Activated CD8-positive, alpha-beta memory T cell treated with anti-CD3 and anti-CD28 coated beads, Interleukin-2, amount 50 U/mL, for 4 hours (primary cell): Measurements from ENCODE around the gene ELFN1.
"Not testable (repeated sequence)": the region's sequence is repeated elsewhere in the genome, so short reads cannot be mapped to it uniquely, and the experiment has no call there.

Experiments used
- DNase-seq: peaks from one replicate; pipeline ENCODE4 v3.0.0-alpha.2; 2020

The ELFN1 gene

DNA sequence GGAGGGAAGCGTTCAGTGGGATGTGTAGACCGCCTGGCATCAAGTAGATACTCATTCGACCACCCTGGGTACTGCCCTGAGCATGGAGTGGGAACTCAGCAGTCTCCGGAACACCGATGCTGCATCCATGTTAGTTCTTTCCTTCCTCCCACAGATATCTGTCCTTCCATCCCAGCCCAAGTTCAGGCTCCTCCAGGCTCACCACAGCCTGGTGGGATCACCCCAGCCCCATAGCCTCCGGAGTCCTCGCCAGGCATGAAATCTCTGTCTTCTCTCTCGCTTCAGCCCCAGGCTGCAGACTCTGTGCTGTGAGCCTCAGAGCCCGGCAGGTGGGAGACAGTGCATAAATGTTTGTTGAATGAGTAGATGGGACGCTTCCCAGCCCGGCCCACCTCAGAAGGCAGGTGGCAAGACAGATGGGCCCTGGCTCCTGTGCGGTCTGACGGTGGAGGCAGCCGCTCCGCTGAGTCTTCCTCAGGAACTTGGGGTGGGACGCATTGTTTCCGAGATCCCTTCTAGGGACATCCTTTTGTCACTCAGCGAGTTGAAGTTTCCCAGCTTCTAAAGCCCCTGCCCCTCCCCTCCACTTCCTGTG is 42.9 kb downstream of the ELFN1 start:
- no peak for DNase-seq

DNA sequence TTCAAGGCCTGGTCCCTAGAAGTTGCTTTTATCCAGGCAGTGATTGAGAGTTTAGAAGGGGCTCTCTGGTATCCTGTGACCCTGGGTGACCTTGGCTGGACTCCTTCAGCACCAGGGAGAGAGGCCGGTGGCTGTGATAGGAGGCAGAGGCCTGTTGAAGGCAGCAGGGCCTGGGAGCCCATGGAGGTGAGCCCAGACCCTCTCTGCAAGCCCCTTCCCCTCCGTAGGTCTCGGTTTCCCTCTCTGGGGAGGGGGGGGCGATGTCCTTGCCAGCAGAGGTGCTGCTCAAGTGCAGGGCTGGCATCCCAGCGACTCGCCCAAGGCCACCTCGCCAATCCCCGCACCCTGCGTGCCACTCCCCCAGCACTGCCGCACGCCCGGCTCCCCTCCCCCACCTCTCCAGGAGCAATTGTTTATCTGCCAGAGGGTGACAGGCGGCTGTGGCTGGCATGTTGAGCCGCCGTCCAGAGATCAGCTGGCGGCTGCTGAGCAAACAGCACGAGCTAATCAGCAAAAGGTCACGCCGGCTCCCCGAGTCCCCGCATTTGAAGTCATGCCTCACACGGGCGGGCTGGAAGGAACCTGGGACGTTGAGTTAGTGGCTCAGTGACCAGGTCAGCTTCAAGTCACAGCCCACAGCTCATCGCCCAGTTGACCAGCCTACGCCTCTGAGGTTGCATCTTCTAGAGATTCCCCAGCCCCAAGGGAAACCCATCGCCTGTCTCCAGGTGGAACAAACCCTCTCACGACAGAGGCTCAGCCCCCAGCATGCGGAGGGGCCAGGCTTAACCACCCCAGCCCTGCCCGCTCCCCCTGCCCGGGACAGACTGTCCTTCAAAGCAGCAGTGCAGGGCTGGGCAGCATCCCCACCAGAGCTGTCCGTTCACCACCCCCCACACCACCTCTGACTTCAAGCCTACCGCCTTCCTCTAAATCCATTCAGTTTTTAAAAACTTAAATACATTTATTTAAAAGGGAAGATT is 43.7 kb downstream of the ELFN1 start:
- DNase-seq, result no peak

DNA sequence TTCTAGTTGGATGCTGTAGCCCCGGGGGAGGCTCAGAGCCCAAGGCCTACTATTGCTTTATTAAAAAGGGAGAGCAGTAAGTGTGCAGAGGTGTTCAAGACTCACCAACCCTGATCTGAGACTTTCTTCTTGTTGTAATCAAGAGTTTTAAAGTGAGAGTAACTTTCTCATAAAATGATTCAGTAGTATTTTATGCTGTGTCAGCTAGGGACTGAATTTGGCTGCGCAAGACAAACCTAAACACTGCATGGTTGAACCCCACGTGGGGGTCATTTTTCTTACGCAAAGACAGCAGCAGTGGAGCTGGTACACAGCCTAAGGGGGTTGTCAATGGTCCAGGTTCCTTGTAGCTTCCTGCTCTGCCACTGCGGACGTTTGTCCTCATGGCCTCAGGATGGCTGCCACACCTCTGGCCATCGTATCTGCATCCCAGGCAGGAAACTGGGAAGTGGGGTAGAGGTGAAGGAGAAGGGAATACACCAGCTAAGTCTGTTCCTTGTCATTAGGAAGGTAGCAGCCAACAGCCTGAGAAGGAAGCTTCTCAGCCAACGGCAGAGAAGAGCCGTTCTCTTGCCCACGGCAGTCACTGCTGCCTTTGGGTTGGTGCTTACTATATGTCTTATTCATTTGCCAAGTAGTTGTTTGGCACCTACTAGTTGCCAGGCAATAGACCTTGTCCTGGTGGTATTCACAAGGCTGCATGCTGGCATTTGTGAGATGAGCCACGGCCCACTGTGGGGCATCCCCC is 44.7 kb downstream of the ELFN1 start:
- no peak for DNase-seq

DNA sequence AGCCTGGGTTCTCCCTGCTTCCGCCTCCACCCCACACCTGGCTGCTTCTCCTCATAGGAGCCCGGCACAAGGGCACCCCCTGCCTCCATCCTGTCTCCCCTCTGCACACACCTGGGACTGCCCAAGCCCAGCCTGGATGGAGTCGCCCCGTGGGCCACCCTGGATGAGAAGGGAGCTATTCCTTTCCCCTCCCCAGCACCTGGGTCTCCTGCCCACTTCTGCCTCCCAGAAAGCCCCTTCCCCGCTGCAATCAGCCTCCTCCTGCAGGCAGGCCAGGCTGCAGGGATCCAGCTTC is 45.2 kb downstream of the ELFN1 start:
- no peak for DNase-seq

- DNase-seq, result no peak
Observed at GRCh38 chr7:1715671-1716074, 45.6 kb downstream of the ELFN1 start.

- DNase-seq, result no peak
Observed at GRCh38 chr7:1716263-1717094, 46.4 kb downstream of the ELFN1 start.

DNA sequence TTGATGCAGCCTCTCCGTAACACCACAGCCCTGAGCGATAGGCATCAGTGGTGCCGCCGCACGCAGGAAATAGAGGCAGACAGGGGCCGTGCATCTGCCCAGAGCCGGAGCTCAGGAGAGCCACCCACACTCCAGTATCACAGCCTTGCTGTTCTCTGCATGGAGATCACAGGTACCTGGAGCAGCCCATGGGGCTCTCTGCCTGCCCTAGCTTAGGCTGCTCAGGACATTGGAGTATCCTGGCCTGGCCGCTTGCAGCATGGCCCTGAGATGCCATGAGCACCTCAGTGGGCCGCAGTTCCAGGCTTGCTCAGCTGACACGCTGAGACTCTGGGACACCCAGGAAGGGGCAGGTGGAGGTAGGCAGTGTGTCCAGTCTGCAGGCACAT is 47.0 kb downstream of the ELFN1 start:
- no peak for DNase-seq

- DNase-seq, result no peak
Observed at GRCh38 chr7:1717903-1718676, 48.0 kb downstream of the ELFN1 start.

DNA sequence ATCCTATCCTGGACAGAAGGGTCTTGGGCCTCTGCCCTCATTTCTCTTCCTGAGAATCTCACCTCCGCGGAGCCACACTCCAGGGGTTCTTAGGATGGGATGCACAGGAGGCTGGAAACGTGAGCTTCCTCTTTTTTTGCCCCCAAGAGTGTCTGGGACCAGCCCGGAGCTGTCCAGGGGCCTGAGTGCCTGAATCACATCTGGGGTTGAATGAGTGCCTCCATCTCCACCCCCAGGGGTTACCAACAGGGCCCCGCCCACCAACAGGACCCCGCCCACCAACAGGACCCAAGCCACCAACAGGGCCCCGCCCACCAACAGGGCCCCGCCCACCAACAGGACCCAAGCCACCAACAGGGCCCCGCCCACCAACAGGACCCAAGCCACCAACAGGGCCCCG is 48.8 kb downstream of the ELFN1 start:
- not testable (repeated sequence) for DNase-seq

GRCh38 chr7:1719256-1719655 is 49.2 kb downstream of the ELFN1 start:
- not testable (repeated sequence) for DNase-seq

DNA sequence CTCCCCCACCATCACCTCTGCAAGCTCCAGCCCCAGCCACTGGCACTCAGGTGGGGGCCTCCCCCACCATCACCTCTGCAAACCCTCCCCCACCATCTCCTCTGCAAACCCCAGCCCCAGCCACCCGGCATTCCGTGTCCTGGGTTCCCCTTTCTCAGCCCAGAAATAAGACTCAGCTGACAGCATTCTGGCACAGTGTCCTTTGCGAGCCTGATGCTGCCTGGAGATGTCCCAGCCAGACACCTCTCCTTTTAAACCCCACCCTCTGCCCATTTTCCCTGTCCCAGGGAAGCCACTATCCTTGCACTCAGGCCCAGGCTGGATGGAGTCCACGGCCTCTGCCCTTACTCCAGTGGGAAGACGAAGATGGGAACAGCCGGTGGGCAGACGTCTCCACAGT is 49.8 kb downstream of the ELFN1 start:
- DNase-seq, result no peak

- no peak for DNase-seq
Observed at GRCh38 chr7:1720326-1720725, 50.2 kb downstream of the ELFN1 start.

DNA sequence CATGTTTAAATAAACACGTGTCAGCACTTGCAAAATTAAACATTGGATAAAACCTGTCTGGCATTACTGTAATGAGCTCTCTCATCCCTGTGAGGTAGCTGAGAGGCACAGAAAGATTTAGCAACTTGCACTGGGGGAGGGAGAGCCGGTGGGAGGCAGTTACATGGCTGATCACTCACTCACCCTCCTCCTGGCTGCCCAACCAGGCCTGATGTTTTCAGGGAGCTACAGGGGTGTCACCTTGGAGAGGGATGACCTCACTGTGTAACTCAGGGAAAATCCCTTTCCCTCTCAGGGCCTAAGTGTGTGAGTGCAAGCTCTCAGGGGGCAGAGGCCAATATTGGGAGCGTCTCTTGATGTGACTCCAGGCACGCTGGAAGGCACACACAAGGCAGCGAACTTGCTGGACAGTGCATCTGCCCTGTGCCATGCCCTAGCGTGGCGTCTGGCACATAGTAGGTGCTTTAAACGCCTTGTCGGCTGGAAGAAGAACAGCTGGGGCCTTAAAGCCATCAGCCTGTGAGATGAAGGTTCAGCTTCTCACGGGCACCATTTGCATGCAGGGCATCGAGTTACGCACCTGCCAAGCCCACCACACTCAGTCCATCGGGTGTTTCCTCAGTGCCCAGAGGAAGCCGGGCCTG is 51.1 kb downstream of the ELFN1 start:
- DNase-seq, result no peak

- no peak for DNase-seq
Observed at GRCh38 chr7:1723254-1723653, 53.2 kb downstream of the ELFN1 start.

DNA sequence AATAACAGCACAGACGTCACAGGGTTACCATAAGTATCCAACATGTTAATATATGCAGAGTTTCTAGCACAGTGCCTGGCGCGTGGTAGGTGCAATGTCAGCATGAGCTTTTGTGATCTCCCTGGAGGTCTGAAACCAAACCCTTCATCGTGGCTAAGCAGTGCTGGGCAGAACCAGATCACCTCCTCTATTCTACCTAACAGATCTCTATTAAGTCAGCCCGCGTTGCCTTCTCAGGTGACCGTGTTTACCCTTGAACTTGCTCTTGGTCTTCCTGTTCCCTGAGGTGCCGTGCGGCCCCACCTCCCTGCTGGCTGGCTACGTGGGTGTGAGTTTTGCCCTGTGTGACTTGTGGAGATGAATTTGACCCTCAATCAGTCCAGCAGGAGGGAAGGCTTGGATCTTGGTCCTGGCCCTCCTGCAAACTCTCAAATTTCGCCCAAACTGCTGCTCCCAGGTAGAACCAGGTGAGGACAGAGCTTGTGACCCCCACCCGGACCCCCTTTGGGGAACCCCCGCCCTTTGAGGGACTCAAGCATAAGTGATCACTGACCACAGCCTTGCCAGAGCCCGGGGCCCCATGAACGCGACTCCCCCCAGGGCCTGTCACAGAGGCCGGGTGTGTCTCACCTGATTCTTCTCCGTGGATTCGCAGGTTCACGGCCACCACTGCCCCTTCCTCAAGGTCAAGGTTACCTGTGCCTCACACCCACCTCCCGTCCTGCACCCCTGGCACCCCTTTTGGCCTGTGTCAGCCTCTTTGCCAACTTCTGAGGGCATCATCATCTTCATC is 54.2 kb downstream of the ELFN1 start:
- DNase-seq, result no peak

GRCh38 chr7:1725199-1725690 is 55.2 kb downstream of the ELFN1 start:
- no peak for DNase-seq

GRCh38 chr7:1725766-1726630 is 55.9 kb downstream of the ELFN1 start:
- no peak for DNase-seq

- DNase-seq, result no peak
Observed at GRCh38 chr7:1727079-1727478, 57.0 kb downstream of the ELFN1 start.

DNA sequence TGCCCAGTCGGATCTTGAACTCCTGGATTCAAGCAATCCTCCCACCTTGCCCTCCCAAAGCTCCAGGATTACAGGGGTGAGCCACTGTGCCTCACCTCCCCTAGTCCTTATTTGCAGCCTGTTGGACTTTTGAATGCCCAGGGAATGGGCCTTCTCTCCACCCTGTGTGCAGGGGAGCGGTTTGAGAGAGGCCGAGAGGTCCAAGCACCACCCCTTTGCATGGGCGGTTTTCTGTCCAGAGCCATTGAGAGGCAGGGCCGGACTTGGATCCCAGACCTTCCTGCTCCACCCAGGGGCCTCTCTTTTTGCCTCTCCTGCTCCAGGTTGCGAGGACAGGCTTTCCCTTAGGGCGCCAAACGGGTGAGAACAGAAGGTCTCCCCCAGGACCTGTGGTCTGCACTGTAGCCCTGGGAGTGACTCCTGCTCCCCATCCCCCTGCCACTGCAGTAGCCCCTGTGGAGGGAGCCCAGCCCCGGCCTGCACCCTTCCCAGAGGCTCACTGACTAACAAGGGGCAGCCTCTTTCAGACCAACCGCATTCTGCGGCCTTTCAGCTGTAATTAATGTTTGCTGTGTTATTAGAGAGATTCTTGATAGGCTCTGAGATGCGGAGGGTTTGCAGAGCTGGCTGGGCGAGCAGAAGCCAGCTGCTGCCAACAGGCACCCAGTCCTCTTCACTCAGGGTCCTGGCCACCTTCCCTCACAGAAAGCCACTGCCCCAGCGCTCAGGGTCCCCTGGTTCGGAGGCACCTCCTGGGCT is 57.9 kb downstream of the ELFN1 start:
- DNase-seq, result no peak
